DMS53 treated with DMSO at 0.1 percent for 48 hours (cell line): Measurements from ENCODE around the gene PHIP.
"Not testable (repeated sequence)": the region's sequence is repeated elsewhere in the genome, so short reads cannot be mapped to it uniquely, and the experiment has no call there.

ENCODE experiments used
- DNase-seq: peaks from one replicate; lab custom pipeline; 2025; ENCODE audit not compliant: unreplicated experiment; lab: John Stamatoyannopoulos, UW

PHIP gene

DNA sequence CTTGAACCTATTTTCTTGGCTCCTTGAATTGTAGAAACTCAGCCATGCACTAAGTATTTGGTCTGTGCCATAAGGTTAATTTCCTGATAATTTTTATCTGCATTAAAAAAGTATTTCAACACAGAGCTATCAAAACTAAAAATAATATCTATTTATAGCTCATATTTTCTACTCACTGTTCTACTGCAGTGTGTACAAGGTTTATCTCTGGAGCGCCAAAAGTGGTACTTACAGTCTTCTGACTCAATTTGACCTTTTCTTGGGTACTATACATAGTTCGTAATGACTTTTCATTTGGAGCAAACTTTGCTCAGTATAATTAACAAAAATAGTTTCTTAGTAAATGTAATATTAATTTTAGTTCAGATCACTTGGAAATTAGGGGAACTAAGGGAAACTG, 141.5 kb downstream of the PHIP start:
- DNase-seq = no peak

DNA sequence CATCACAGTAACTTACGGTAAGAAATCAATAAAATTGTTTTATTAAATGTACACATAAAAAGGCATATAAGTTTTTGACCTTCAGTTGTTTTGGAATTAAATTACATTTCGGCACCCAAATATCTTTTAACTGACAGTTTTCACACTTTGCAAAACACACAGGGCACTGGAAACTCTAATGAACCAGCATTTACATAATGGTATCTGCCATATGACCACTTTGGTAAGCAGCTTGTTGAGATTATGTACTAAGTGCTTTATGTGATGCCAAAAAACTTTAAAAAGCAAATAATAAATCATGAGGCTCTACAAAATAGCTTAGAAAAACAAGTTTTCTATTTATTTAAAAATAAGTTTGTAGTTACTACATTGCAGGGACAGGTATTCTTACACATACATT, 142.5 kb downstream of the PHIP start:
- no peak for DNase-seq

DNA sequence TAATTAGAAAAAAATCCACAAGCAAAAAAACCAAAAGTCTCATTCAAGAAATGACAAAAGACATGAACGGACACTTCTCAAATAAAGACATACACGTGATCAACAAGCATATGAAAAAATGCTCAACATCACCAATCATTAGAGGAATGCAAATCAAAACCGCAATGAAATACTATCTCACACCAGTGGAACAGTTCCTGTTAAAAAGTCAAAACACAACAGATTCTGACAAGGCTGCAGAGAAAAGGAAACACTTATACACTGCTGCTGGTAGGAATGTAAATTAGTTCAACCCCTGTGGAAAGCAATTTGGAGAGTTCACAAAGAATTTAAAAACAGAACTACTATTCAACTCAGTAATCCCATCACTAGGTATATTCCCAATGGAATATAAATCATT, 152.7 kb downstream of the PHIP start:
- DNase-seq = no peak

DNA sequence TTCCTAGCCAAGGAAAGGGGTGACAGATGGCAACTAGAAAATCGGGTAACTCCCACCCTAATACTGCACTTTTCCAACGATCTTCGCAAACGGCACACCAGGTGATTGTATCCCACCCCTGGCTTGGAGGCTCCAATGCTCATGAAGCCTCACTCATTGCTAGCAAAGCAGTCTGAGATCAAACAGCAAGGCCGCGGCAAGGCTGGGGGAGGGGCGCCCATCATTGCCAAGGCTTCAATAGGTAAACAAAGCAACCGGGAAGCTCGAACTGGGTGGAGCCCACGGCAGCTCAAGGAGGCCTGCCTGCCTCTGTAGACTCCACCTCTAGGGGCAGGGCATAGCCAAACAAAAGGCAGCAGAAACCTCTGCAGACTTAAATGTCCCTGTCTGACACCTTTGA, 156.9 kb downstream of the PHIP start:
- DNase-seq = not testable (repeated sequence)

DNA sequence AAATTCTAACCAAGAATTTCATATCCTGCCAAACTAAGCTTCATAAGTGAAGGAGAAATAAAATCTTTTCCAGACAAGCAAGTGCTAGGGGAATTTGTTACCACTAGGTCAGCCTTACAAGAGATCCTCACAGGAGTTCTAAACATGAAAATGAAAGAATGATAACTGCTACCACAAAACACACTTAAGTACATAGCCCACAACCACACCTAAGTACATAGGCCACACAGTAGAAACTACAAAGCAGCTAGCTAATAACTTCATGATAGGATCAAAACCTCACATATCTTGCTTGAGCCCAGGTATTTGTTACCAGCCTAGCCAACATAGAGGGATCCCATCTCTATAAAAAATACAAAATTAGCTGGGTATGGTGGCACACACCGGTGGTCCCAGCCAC, 160.3 kb downstream of the PHIP start:
- no peak for DNase-seq

DNA sequence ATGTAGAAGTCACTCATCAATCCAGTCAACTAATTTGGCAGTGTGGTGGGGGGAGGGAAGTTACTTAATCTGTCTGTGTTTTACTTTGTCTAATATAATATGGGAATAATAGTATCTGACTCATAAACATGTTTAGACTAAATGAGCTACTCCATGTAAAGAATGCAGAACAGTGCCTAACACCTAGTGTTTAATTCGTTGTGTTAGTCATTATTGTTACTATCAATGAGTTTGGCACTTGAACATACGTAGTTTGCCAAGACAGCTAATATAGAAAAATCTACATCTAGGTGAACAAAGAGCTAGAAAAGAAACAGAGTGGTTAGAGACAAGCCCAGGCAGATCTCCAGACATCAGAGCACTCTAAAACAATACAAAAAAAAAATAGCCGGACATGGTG, 161.6 kb downstream of the PHIP start:
- no peak for DNase-seq

DNA sequence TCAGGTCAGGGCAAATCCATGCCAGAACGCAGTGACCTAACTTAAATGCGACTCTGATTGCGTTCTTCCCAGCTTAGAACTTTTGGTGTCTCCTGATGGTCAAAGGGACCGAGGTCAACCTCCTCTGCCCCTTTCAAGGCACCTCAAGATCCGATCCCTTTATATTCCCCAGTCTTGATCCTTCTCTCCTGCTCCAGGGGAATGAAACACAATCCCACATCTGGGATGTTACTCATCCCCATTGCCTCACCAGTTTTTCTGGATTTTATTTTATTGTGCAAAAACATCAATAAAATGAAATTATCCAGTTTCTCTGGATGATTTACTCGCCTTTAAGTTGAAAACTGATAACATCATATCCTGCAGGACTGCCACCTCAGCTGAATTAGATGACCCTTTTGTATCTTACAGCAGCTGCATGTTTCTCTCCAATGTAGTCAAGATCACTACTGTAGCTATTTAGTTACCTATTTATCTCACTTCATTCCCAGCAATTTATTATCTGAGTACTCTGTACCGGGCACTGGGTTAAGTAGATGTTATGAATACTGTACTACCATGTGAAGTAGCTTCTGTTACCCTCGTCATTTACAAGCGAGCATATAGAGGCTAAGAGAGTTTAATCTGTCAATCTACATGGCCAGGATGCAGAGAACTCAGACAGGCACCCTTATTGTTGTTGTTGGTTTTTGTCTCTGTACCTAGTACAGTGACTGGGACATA, 166.7 kb downstream of the PHIP start:
- no peak for DNase-seq

DNA sequence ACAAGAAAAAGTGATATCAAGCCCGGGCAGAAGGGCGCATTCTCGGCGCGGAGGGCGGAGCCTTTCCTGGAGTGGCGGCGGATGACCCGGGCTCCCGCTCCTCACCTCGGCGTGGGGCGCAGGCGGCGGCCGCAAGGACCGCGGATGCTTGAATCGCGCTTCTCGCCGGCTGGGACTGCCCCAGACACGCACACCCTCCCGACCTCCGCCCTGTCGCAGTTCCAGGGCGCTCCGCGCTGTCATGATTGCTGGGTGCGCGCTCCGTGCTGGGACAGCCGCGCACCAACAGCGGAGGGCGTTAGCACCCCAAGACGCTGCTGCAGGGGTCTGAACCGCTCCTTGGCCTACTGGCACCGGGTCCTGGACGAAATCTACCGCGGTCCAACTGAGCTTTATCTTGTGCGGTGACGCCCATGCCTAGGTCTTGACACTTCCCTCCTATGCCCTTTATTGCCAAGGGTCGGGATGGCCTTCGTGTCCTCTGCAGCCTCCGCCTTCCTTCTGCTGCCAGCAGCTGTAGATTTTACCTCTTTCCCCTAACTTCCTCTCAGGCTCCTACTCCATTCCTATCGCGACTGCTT, 167.4 kb downstream of the PHIP start:
- no peak for DNase-seq

DNA sequence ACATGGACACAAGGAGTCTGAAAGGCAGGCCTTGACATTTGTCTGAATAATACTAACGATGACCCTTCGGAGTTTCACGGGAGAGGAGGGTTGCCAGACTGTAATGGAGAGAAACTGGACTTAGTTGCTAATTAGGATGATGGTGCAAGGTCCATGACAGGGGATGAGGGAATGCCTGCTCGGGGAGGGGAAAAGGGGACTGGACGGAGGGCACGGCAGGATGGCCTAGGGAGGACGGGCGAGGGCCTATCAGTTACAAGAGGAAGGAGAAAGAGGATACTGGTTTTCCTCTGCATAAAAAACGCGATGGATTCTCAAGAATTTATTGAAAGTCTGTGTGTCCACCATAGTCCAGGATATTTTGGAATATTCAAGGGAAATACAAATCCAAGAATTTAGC, 168.0 kb downstream of the PHIP start:
- DNase-seq = no peak

DNA sequence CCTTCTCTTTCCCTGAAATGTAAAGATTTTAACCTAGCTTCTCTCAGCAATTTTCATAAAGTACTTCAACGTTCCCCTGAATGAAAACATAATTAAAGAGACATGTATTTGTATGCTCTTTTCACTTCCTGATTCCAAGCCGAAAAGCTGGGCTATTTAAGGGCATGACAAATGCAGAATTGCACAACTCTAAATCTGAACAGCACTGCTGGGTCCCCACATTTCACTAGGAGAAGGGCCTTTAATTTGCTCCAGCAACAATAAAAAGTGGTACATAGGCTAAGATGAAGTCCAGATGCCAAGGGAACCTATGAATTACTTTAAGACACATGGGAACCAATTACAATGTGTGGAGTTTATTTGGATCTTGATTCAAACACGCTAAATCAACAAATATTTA, 168.7 kb downstream of the PHIP start:
- DNase-seq = no peak

DNA sequence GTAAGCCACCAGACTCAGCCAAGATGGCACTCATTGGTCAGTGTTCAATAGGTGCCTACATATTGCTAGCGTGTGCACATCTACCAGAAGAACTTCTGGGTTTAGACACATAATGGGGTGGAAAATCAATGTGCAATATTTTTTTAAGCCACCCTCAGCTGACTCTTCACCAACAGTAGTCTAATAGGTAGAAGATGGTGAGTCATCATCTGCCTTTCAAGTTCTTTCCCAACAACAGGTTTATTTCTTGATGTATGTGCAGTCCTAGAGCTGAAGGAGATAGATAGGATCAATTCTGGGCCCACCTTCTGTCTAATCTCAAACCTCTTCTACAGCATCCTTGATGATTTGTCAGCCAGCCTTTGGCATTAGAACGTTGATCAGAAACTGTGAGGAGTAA, 169.4 kb downstream of the PHIP start:
- no peak for DNase-seq

DNA sequence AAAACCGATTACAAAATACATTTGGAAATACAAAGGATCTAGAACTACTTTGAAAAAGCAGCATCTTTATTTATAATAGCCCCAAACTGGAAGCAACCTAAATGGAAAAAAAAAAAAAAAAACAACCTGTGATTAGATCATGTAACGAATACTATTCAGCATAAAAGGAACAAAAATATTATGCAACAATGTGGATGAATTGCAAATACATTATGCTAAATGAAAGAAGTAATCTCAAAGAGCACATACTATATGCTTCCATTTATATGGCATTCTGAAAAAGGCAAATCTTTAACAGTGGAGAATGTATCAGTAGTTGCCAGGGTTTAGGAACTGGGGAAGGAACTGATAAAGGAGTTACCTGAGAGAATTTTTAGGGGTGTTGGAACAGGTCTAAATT, 181.8 kb downstream of the PHIP start:
- no peak for DNase-seq

DNA sequence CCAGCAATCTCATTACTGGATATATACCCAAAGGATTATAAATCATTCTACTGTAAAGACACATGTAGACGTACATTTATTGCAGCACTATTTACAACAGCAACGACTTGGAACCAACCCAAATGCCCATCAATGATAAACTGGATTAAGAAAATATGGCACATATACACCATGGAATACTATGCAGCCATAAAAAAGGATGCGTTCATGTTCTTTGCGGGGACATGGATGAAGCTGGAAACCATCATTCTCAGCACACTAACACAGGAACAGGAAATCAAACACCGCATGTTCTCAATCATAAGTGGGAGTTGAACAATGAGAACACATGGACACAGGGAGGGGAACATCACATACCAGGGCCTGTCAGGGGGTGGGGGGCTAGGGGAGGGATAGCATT, 188.2 kb downstream of the PHIP start:
- DNase-seq = not testable (repeated sequence)
